ENCODE data around the gene GSTA4. TPM values are rescaled to one million over a fixed set of nuclear protein-coding genes. Genes with fewer than 3 reads are reported as not detected.

GSTA4 gene
- total and polyA plus RNA-seq, 2 of the 13 experiments (the other 11 are each of a cell fraction or from before 2014, with no cell fraction given), result 34.1 to 53.6 TPM

DNA sequence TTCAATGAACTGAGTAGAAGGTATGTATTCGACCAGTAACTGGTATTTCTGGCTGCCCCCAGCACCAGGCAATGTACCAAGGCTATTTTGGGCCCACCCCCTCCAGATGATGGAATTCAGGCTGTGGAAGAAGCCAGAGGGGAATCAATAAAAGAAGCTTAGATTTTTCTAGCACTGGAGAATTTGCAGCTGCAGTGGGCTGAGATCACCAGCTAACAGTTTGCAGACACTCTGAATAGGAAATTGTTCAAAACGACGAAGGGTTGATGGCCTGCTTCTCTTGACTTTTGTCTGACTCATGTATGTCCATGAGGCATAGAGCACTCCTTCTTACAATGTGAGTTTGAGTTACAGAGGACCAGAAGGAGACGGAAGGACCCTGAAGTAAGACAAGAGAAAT, 37.8 kb upstream of the GSTA4 start (continued):
- TF ChIP-seq FOXP1 (IDR thresholded peaks at IDR 0.05), result no peak
- no peak for TF ChIP-seq FOXP1 (CRISPR knock-in tag; IDR thresholded peaks at IDR 0.05)
- no peak for TF ChIP-seq ZNF775 (CRISPR knock-in tag; IDR thresholded peaks at IDR 0.05; ENCODE audit: borderline replicate concordance)
- TF ChIP-seq, protein P1, sequence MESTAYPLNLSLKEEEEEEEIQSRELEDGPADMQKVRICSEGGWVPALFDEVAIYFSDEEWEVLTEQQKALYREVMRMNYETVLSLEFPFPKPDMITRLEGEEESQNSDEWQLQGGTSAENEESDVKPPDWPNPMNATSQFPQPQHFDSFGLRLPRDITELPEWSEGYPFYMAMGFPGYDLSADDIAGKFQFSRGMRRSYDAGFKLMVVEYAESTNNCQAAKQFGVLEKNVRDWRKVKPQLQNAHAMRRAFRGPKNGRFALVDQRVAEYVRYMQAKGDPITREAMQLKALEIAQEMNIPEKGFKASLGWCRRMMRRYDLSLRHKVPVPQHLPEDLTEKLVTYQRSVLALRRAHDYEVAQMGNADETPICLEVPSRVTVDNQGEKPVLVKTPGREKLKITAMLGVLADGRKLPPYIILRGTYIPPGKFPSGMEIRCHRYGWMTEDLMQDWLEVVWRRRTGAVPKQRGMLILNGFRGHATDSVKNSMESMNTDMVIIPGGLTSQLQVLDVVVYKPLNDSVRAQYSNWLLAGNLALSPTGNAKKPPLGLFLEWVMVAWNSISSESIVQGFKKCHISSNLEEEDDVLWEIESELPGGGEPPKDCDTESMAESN (CRISPR knock-in tag; conservative IDR thresholded peaks at IDR 0.05), result no peak
- TF ChIP-seq MATR3 (CRISPR knock-in tag; IDR thresholded peaks at IDR 0.05), result no peak
- TF ChIP-seq HOXA7 (CRISPR knock-in tag; IDR thresholded peaks at IDR 0.05), result no peak

DNA sequence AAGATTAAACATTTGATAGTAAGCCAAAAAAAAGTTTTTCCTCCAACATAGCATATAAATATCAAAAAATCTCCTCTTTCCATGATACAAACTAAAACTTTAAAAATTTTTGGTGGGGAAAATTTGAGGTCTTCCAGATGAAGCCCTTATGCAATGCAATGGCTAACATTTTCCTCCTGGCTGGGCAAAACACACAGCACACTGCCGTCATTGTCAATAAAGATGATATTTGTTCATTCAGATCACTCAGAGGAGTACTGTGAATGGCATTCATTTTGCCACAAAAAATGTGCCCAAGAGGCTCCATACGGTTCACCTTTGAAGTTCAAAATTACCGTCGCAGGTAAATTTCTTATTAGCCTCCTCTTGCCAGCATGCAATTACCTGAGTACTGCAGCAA, 36.2 kb upstream of the GSTA4 start:
- POLR2A ChIA-PET, result no interaction called here
- Histone ChIP-seq H3K4me1 (ENCODE audit: insufficient read depth, low read length) (no peaks in the 10 kb centered on the region), H3K27me3 (ENCODE audit: control insufficient read depth in 1 of 2, insufficient read depth in 2 of 2, low read length in 2 of 2) (no peaks in the 10 kb centered on the region), H3K4me3 (replicated peaks in 1 of 3; ENCODE audit: insufficient read depth in 1 of 3, low read depth in 2 of 3, low read length in 3 of 3) (no peak overlapping the region), H3K36me3 (replicated peaks in 1 of 2; ENCODE audit: control insufficient read depth in 1 of 2, insufficient read depth in 2 of 2, low read length in 2 of 2) (peaks cover 28 to 73% of the 10 kb centered on the region in 2 experiments), H3K79me2 (ENCODE audit: insufficient read depth, low read length) (no peaks in the 10 kb centered on the region), H3K4me2 (ENCODE audit: low read depth, low read length) (no peak overlapping the region), H2AFZ (ENCODE audit: low read length) (no peak overlapping the region), H3K27ac (ENCODE audit: extremely low read length, insufficient read depth, low read length) (no peak overlapping the region), H4K20me1 (ENCODE audit: insufficient read depth, low read length) (no peaks in the 10 kb centered on the region), H3K9me3 (ENCODE audit: low read length) (no peaks in the 10 kb centered on the region), H3K9ac (ENCODE audit: insufficient read depth, low read depth, low read length) (no peak overlapping the region)
- no peak for DNase-seq (ENCODE audit: low spot score)
- intact Hi-C loops (cut with micrococcal nuclease; ENCODE audit: unreplicated experiment) (no loop called here), in situ Hi-C loops (cut with HindIII; ENCODE audit: extremely low pct_ligation_motif_present, low pct_unique_long_range_greater_than_20kb) (no loop called here)
- WGBS (ENCODE audit: low lambda C conversion rate), result 96% methylated on average over 4 of the region's 4 CpGs
- TF ChIP-seq, protein P2, sequence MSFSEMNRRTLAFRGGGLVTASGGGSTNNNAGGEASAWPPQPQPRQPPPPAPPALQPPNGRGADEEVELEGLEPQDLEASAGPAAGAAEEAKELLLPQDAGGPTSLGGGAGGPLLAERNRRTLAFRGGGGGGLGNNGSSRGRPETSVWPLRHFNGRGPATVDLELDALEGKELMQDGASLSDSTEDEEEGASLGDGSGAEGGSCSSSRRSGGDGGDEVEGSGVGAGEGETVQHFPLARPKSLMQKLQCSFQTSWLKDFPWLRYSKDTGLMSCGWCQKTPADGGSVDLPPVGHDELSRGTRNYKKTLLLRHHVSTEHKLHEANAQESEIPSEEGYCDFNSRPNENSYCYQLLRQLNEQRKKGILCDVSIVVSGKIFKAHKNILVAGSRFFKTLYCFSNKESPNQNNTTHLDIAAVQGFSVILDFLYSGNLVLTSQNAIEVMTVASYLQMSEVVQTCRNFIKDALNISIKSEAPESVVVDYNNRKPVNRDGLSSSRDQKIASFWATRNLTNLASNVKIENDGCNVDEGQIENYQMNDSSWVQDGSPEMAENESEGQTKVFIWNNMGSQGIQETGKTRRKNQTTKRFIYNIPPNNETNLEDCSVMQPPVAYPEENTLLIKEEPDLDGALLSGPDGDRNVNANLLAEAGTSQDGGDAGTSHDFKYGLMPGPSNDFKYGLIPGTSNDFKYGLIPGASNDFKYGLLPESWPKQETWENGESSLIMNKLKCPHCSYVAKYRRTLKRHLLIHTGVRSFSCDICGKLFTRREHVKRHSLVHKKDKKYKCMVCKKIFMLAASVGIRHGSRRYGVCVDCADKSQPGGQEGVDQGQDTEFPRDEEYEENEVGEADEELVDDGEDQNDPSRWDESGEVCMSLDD (CRISPR knock-in tag; IDR thresholded peaks at IDR 0.05; ENCODE audit: borderline replicate concordance), result no peak
- TF ChIP-seq KDM3A (CRISPR knock-in tag; IDR thresholded peaks at IDR 0.05; ENCODE audit: low read depth) (no peak), PHF20 (CRISPR knock-in tag; IDR thresholded peaks at IDR 0.05) (no peak), ZNF816 (CRISPR knock-in tag; IDR thresholded peaks at IDR 0.05; ENCODE audit: borderline replicate concordance) (no peak), ZNF577 (CRISPR knock-in tag; IDR thresholded peaks at IDR 0.05; ENCODE audit: borderline replicate concordance, low read depth) (no peak), YEATS2 (CRISPR knock-in tag; IDR thresholded peaks at IDR 0.05; ENCODE audit: borderline replicate concordance) (no peak)
- TF ChIP-seq, protein P3, sequence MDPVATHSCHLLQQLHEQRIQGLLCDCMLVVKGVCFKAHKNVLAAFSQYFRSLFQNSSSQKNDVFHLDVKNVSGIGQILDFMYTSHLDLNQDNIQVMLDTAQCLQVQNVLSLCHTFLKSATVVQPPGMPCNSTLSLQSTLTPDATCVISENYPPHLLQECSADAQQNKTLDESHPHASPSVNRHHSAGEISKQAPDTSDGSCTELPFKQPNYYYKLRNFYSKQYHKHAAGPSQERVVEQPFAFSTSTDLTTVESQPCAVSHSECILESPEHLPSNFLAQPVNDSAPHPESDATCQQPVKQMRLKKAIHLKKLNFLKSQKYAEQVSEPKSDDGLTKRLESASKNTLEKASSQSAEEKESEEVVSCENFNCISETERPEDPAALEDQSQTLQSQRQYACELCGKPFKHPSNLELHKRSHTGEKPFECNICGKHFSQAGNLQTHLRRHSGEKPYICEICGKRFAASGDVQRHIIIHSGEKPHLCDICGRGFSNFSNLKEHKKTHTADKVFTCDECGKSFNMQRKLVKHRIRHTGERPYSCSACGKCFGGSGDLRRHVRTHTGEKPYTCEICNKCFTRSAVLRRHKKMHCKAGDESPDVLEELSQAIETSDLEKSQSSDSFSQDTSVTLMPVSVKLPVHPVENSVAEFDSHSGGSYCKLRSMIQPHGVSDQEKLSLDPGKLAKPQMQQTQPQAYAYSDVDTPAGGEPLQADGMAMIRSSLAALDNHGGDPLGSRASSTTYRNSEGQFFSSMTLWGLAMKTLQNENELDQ (CRISPR knock-in tag; IDR thresholded peaks at IDR 0.05; ENCODE audit: borderline replicate concordance), result no peak
- TF ChIP-seq, protein P4, sequence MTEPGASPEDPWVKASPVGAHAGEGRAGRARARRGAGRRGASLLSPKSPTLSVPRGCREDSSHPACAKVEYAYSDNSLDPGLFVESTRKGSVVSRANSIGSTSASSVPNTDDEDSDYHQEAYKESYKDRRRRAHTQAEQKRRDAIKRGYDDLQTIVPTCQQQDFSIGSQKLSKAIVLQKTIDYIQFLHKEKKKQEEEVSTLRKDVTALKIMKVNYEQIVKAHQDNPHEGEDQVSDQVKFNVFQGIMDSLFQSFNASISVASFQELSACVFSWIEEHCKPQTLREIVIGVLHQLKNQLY (CRISPR knock-in tag; IDR thresholded peaks at IDR 0.05), result no peak
- TF ChIP-seq, protein P5, sequence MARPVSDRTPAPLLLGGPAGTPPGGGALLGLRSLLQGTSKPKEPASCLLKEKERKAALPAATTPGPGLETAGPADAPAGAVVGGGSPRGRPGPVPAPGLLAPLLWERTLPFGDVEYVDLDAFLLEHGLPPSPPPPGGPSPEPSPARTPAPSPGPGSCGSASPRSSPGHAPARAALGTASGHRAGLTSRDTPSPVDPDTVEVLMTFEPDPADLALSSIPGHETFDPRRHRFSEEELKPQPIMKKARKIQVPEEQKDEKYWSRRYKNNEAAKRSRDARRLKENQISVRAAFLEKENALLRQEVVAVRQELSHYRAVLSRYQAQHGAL (CRISPR knock-in tag; IDR thresholded peaks at IDR 0.05; ENCODE audit: not compliant biosample characterization), result no peak
- no TSS peak for BruUV-seq (replicated peaks)
- ATAC-seq, result no peak
- FAIRE-seq, result no peak
- CTCF ChIA-PET (ENCODE audit: low intra/inter-chr PET ratio, low total read pairs), result no interaction called here
